Glutamatergic neuron (in vitro differentiated cells): ENCODE measurements around the gene TIAL1. TPM values are rescaled to one million over a fixed set of nuclear protein-coding genes. Genes with fewer than 3 reads are reported as not detected.

Experiments used
- DNase-seq: peaks from one replicate; pipeline ENCODE4 v3.0.0; 2022
- H3K27ac Mint-ChIP-seq: one replicate; pipeline ENCODE4 v1.8.0; 2020; ENCODE audit warnings: mild to moderate bottlenecking, mixed read lengths, inconsistent platforms; ENCODE audit not compliant: unreplicated experiment
- H3K27me3 Mint-ChIP-seq: one replicate; pipeline ENCODE4 v1.8.0; 2020; ENCODE audit warnings: mild to moderate bottlenecking, moderate library complexity, mixed read lengths, inconsistent platforms; ENCODE audit not compliant: unreplicated experiment
- H3K36me3 Mint-ChIP-seq: one replicate; pipeline ENCODE4 v1.8.0; 2020; ENCODE audit warnings: mild to moderate bottlenecking, mixed read lengths, inconsistent platforms; ENCODE audit not compliant: unreplicated experiment
- H3K4me1 Mint-ChIP-seq: one replicate; pipeline ENCODE4 v1.8.0; 2020; ENCODE audit warnings: mild to moderate bottlenecking, low read depth, mixed read lengths, inconsistent platforms; ENCODE audit not compliant: unreplicated experiment
- H3K4me3 Mint-ChIP-seq: one replicate; pipeline ENCODE4 v1.8.0; 2020; ENCODE audit warnings: mild to moderate bottlenecking, mixed read lengths, inconsistent platforms; ENCODE audit not compliant: unreplicated experiment
- H3K9me3 Mint-ChIP-seq: one replicate; pipeline ENCODE4 v1.8.0; 2020; ENCODE audit warnings: mild to moderate bottlenecking, moderate library complexity, mixed read lengths, inconsistent platforms; ENCODE audit not compliant: unreplicated experiment
- CTCF ChIP-seq: fragments of 200-600 bp; sonication (generic); IDR thresholded peaks from one replicate; pipeline ENCODE4 v1.5.0; 2021; ENCODE audit not compliant: partially characterized antibody, unreplicated experiment
- total RNA-seq: library from RNA; stranded (reverse); fragmentation: NEBNext Ultra II Directional; extraction: Animal tissue kit (Norgen Biotek cat#: 25700); gene quantifications from one replicate; pipeline ENCODE4 v1.2.1, GENCODE V29; 2021; ENCODE audit not compliant: unreplicated experiment

The TIAL1 gene
- total RNA-seq, 1 donor from 2014 or later: 216 TPM

- H3K9me3 Mint-ChIP-seq: peaks cover 2% of the 10 kb centered on the region
- H3K4me3 Mint-ChIP-seq: no peak overlapping the region
- DNase-seq: peak; percentile 56
Measured at GRCh38 chr10:119602241-119603095, 5.7 kb upstream of the TIAL1 start.

GRCh38 chr10:119598397-119598796 lies 1.6 kb upstream of the TIAL1 start:
- TF ChIP-seq CTCF: no peak
- peaks cover 13% of the 10 kb centered on the region for H3K4me1 Mint-ChIP-seq
- H3K27ac Mint-ChIP-seq: no peak overlapping the region
- H3K36me3 Mint-ChIP-seq: no peaks in the 10 kb centered on the region
- peaks cover 8% of the 10 kb centered on the region for H3K27me3 Mint-ChIP-seq
- DNase-seq: no peak
- no peak overlapping the region for H3K4me3 Mint-ChIP-seq
- peaks cover 5% of the 10 kb centered on the region for H3K9me3 Mint-ChIP-seq

More at GRCh38 chr10:119602241-119603095, 5.7 kb upstream of the TIAL1 start:
- TF ChIP-seq CTCF: peak; percentile 49
- Mint-ChIP-seq H3K36me3 (no peaks in the 10 kb centered on the region), H3K27me3 (peaks cover 1% of the 10 kb centered on the region), H3K4me1 (peaks cover 4% of the 10 kb centered on the region), H3K27ac (no peak overlapping the region)

GRCh38 chr10:119597405-119598186 lies 832 bp upstream of the TIAL1 start:
- H3K4me3 Mint-ChIP-seq: peak overlapping the region; percentile 95
- peak overlapping the region; percentile 98 for H3K27ac Mint-ChIP-seq
- H3K27me3 Mint-ChIP-seq: peaks cover 8% of the 10 kb centered on the region
- peaks cover 5% of the 10 kb centered on the region for H3K9me3 Mint-ChIP-seq
- DNase-seq: no peak
- no peak for TF ChIP-seq CTCF
- H3K36me3 Mint-ChIP-seq: no peaks in the 10 kb centered on the region
- peaks cover 18% of the 10 kb centered on the region for H3K4me1 Mint-ChIP-seq

- H3K4me1 Mint-ChIP-seq: peaks cover 24% of the 10 kb centered on the region
- DNase-seq: peak; percentile 31
- peak overlapping the region; percentile 97 for H3K4me3 Mint-ChIP-seq
- TF ChIP-seq CTCF: no peak
- peaks cover 4% of the 10 kb centered on the region for H3K9me3 Mint-ChIP-seq
- H3K36me3 Mint-ChIP-seq: no peaks in the 10 kb centered on the region
- H3K27ac Mint-ChIP-seq: peak overlapping the region; percentile 90
- H3K27me3 Mint-ChIP-seq: peaks cover 8% of the 10 kb centered on the region
Measured at GRCh38 chr10:119595676-119596515, 868 bp downstream of the TIAL1 start.
